Renal pelvis (tissue), 12 donors: ENCODE results near the gene UGT1A6. TPM values are rescaled to one million over a fixed set of nuclear protein-coding genes. Genes with fewer than 3 reads are reported as not detected.
"Not testable (repeated sequence)": the region's sequence is repeated elsewhere in the genome, so short reads cannot be mapped to it uniquely, and the experiment has no call there.

ENCODE experiments used
- DNase-seq: peaks from one replicate; pipeline ENCODE4 v3.0.0-alpha.2; 2013
- long read RNA-seq, 16 experiments: transcript quantifications; one replicate each; lab custom pipeline, GENCODE V29; 2026
- polyA plus RNA-seq, 3 donors: library from polyadenylated mRNA; unstranded; fragments of 120-200 nt; gene quantifications; one replicate each; pipeline ENCODE4 v1.2.1, GENCODE V29; 2013; ENCODE audit not compliant: insufficient read length in 3 of 3

The UGT1A6 gene
- 1 to 10 TPM; 2.8 to 3.7 (median 2.8) TPM for polyA plus RNA-seq
- long read RNA-seq, donor 1, partial matches to known transcripts, result 0 of 1 reads
- long read RNA-seq, donor 1, other reads (novel, unspliced or antisense), result 0 of 1 reads
- long read RNA-seq, donor 2, result 0 reads
- long read RNA-seq, donor 3, partial matches to known transcripts, result 0 of 1 reads
- long read RNA-seq, donor 3, other reads (novel, unspliced or antisense), result 0 of 1 reads
- long read RNA-seq, donor 4, result 0 reads
- long read RNA-seq, donor 5, result 0 reads
- long read RNA-seq, donor 6, partial matches to known transcripts, result 0 of 1 reads
- long read RNA-seq, donor 6, other reads (novel, unspliced or antisense), result 0 of 1 reads
- long read RNA-seq, donor 7, partial matches to known transcripts, result 0 of 1 reads
- long read RNA-seq, donor 7, other reads (novel, unspliced or antisense), result 0 of 1 reads
- long read RNA-seq, donor 8, result 0 reads
- long read RNA-seq, donor 9, partial matches to known transcripts, result 0 of 4 reads
- long read RNA-seq, donor 9, other reads (novel, unspliced or antisense), result 0 of 4 reads
- long read RNA-seq, donor 10, result 0 reads
- long read RNA-seq, donor 11, result 0 reads
- long read RNA-seq, donor 12, partial matches to known transcripts, result 0 of 3 reads
- long read RNA-seq, donor 12, other reads (novel, unspliced or antisense), result 0 of 3 reads
- long read RNA-seq, donor 13, partial matches to known transcripts, result 0 of 1 reads
- long read RNA-seq, donor 13, other reads (novel, unspliced or antisense), result 0 of 1 reads
- long read RNA-seq, donor 14, result 0 reads
- long read RNA-seq, donor 15, result 0 reads
- long read RNA-seq, donor 16, result 0 reads

GRCh38 chr2:233692648-233693047, at the start of gene UGT1A6:
Gene UGT1A6 (plus strand): TSS chr2:233692890. CDS start chr2:233693005, 115 bp downstream.
- no peak for DNase-seq

GRCh38 chr2:233643128-233643527, 49.6 kb upstream of the UGT1A6 start:
- DNase-seq, result no peak

GRCh38 chr2:233646033-233646432, 46.7 kb upstream of the UGT1A6 start:
- not testable (repeated sequence) for DNase-seq

- DNase-seq, result no peak
These were observed 41.7 kb upstream of the UGT1A6 start for GRCh38 chr2:233650981-233651380.

GRCh38 chr2:233651430-233651829, 41.3 kb upstream of the UGT1A6 start:
- no peak for DNase-seq

GRCh38 chr2:233654501-233654900, 38.2 kb upstream of the UGT1A6 start:
- no peak for DNase-seq

- DNase-seq, result no peak
These were observed 37.6 kb upstream of the UGT1A6 start for GRCh38 chr2:233655043-233655442.

GRCh38 chr2:233655943-233656342, 36.7 kb upstream of the UGT1A6 start:
- DNase-seq, result not testable (repeated sequence)

- DNase-seq, result no peak
These were observed 36.2 kb upstream of the UGT1A6 start for GRCh38 chr2:233656443-233656842.

GRCh38 chr2:233658610-233659009, 34.1 kb upstream of the UGT1A6 start:
- DNase-seq, result no peak

- no peak for DNase-seq
These were observed 28.8 kb upstream of the UGT1A6 start for GRCh38 chr2:233663911-233664310.

GRCh38 chr2:233668605-233669260, 24.0 kb upstream of the UGT1A6 start:
- no peak for DNase-seq

- DNase-seq, result no peak
These were observed 21.2 kb upstream of the UGT1A6 start, which contains the start of gene UGT1A9 for GRCh38 chr2:233671290-233672161. Gene UGT1A9 (plus strand): TSS chr2:233671898. CDS start chr2:233671935, 37 bp downstream.

- no peak for DNase-seq
These were observed 19.8 kb upstream of the UGT1A6 start for GRCh38 chr2:233672886-233673285.

GRCh38 chr2:233673896-233674295, 18.8 kb upstream of the UGT1A6 start:
- DNase-seq, result no peak

GRCh38 chr2:233674314-233674713, 18.4 kb upstream of the UGT1A6 start:
- DNase-seq, result no peak

- no peak for DNase-seq
These were observed 17.7 kb upstream of the UGT1A6 start for GRCh38 chr2:233674995-233675394.

- DNase-seq, result no peak
These were observed 16.6 kb upstream of the UGT1A6 start for GRCh38 chr2:233676046-233676445.

- DNase-seq, result no peak
These were observed 13.5 kb upstream of the UGT1A6 start for GRCh38 chr2:233679196-233679595.

- DNase-seq, result no peak
These were observed 12.2 kb upstream of the UGT1A6 start for GRCh38 chr2:233680361-233681045.
